Measurements from ENCODE around the gene WFIKKN2. TPM values are rescaled to one million over a fixed set of nuclear protein-coding genes. Genes with fewer than 3 reads are reported as not detected.

The WFIKKN2 gene
- total and polyA plus RNA-seq, 2 of the 13 experiments (the other 11 are each of a cell fraction or from before 2014, with no cell fraction given): not detected

GRCh38 chr17:50867363-50868139, 32.2 kb downstream of the WFIKKN2 start (continued):
- TF ChIP-seq ZBTB40 (IDR thresholded peaks at IDR 0.05): no peak
- peak; percentile 46 for TF ChIP-seq ZBTB40 (CRISPR knock-in tag; IDR thresholded peaks at IDR 0.05)
- TF ChIP-seq STAT6 (CRISPR knock-in tag; IDR thresholded peaks at IDR 0.05; ENCODE audit: borderline replicate concordance): 0 out of 2 replicates have a peak, but pooled peaks have one; percentile 55
- peak; percentile 100 for TF ChIP-seq ELF3 (CRISPR knock-in tag; IDR thresholded peaks at IDR 0.05)
- no peak for TF ChIP-seq ZNF251 (CRISPR knock-in tag; IDR thresholded peaks at IDR 0.05)
- peak; percentile 70; the same call in 1 of the 2 replicates for TF ChIP-seq EEA1 (CRISPR knock-in tag; IDR thresholded peaks at IDR 0.05; ENCODE audit: borderline replicate concordance)
- peak; percentile 58 for TF ChIP-seq HOXA3 (CRISPR knock-in tag; IDR thresholded peaks at IDR 0.05)
- no peak for TF ChIP-seq ZNF569 (CRISPR knock-in tag; IDR thresholded peaks at IDR 0.05; ENCODE audit: borderline replicate concordance)
- TF ChIP-seq TERF1 (CRISPR knock-in tag; IDR thresholded peaks at IDR 0.05): no peak
- no peak for TF ChIP-seq TCF12 (IDR thresholded peaks at IDR 0.05)
- peak; percentile 39 for TF ChIP-seq TCF12 (CRISPR knock-in tag; IDR thresholded peaks at IDR 0.05)
- TF ChIP-seq ZNF333 (CRISPR knock-in tag; IDR thresholded peaks at IDR 0.05; ENCODE audit: borderline replicate concordance): peak; percentile 77; the same call in 1 of the 2 replicates
- TF ChIP-seq ZNF20 (CRISPR knock-in tag; IDR thresholded peaks at IDR 0.05): 0 out of 2 replicates have a peak, but pooled peaks have one; percentile 8
- TF ChIP-seq NR2F6 (IDR thresholded peaks at IDR 0.05): no peak; the same call in 1 of the 2 replicates
- peak; percentile 63 for TF ChIP-seq NR2F6 (CRISPR knock-in tag; IDR thresholded peaks at IDR 0.05)
- TF ChIP-seq MAF1 (CRISPR knock-in tag; IDR thresholded peaks at IDR 0.05; ENCODE audit: borderline replicate concordance): peak; percentile 77; the same call in 1 of the 2 replicates
- no peak for TF ChIP-seq LCORL (IDR thresholded peaks at IDR 0.05)
- peak; percentile 76 for TF ChIP-seq LCORL (CRISPR knock-in tag; IDR thresholded peaks at IDR 0.05)
